MCF 10A (cell line): Measurements from ENCODE around the gene OTUD1. TPM values are rescaled to one million over a fixed set of nuclear protein-coding genes. Genes with fewer than 3 reads are reported as not detected.

ENCODE experiments used
- BruUV-seq: library from RNA; stranded (reverse); fragments of 400-500 nt; replicated peaks from 2 replicates; lab custom pipeline; 2021; lab: Mats Ljungman, UMichigan
- CTCF ChIA-PET: fragments of 300-600 bp; sonication (Branson Sonifier 250); formaldehyde crosslinking; extraction: SDS; loops from one replicate; lab custom pipeline; 2021; ENCODE audit warnings: antibody characterized with exemption, inconsistent platforms; lab: Yijun Ruan, JAX
- POLR2A ChIA-PET: fragments of 300-600, 350-650 bp; sonication (Branson Sonifier 250); formaldehyde crosslinking; extraction: SDS; loops from one replicate; lab custom pipeline; 2020; ENCODE audit warnings: antibody characterized with exemption, inconsistent platforms; lab: Yijun Ruan, JAX
- DNase-seq: peaks from one replicate; pipeline ENCODE4 v3.0.0-alpha.2; 2018; ENCODE audit not compliant: unreplicated experiment
- H3K27ac Mint-ChIP-seq: one replicate; pipeline ENCODE4 v1.8.0; 2022; ENCODE audit warnings: mild to moderate bottlenecking, low read depth, mixed read lengths; ENCODE audit not compliant: unreplicated experiment
- H3K27me3 Mint-ChIP-seq: one replicate; pipeline ENCODE4 v1.8.0; 2022; ENCODE audit warnings: mixed read lengths; ENCODE audit not compliant: insufficient read depth, unreplicated experiment
- H3K36me3 Mint-ChIP-seq: one replicate; pipeline ENCODE4 v1.8.0; 2022; ENCODE audit warnings: mild to moderate bottlenecking, moderate library complexity, mixed read lengths; ENCODE audit not compliant: insufficient read depth, unreplicated experiment
- H3K4me1 Mint-ChIP-seq: one replicate; pipeline ENCODE4 v1.8.0; 2022; ENCODE audit warnings: mixed read lengths; ENCODE audit not compliant: insufficient read depth, unreplicated experiment
- H3K4me3 Mint-ChIP-seq: one replicate; pipeline ENCODE4 v1.8.0; 2022; ENCODE audit warnings: mild to moderate bottlenecking, moderate library complexity, mixed read lengths; ENCODE audit not compliant: unreplicated experiment
- H3K9me3 Mint-ChIP-seq: one replicate; pipeline ENCODE4 v1.8.0; 2022; ENCODE audit warnings: mixed read lengths; ENCODE audit not compliant: unreplicated experiment
- intact Hi-C: fragments of 100-400 bp; cut with micrococcal nuclease; formaldehyde crosslinking; loops from 2 replicates; pipeline ENCODE4 v1.14.1; 2022
- total RNA-seq: library from RNA; stranded (reverse); gene quantifications from 2 replicates; pipeline ENCODE4 v1.2.3, GENCODE V29; 2022
- TF ChIP-seq, protein P1 (sequence below): fragments of 200-600 bp; IDR thresholded peaks from one replicate; pipeline ENCODE4 v1.8.0; 2022; ENCODE audit warnings: antibody characterized with exemption, mild to moderate bottlenecking; ENCODE audit not compliant: unreplicated experiment

Gene OTUD1
- total RNA-seq, 1 experiment from 2014 or later = 14.9 TPM

DNA sequence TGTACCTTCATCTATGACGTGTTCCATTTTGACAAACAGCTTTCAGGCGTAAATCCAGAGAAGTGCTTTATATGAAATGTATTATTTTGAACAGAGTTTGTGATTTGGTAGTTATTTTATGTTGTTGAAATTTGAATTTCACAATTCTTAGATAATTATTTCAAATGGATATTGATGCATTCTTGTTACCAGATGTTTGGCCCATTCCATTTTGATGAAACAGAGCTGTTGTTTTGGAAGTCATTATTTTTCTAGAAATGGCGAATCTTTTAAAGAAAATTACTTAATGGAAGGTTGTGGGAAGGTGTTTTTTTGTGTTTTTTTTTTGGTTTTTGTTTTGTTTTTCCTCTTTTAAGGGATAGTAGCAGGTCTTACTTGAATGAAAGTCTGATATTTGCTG is 2.4 kb downstream of the OTUD1 start:
- POLR2A ChIA-PET = interaction anchor here (0.7 to 5.5 kb wide), 17 partner anchors 9 to 1025 kb away, joined by 3 to 34 read pairs (median 4); no protein-coding TSS in a partner anchor

DNA sequence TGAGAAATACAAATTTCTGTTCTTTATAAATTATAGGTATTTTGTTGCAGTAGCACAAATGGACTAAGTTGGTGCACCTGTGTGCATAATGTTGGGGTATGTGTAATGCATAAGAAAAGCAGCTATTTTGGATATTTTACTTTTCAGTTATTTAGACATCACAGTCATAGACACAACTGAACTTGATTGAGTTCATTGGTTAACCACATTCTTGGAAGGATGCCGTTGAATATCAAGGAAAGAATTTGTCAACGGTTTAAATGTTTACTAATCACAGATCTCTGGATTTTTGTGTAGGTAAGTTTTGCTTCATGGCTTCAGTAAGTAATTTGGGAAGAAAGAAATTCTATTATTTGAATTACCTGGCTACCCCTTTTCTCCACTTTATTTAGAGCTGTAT is 4.1 kb downstream of the OTUD1 start:
- peak; percentile 36 for DNase-seq
- Mint-ChIP-seq H3K36me3 (peaks cover 9% of the 10 kb centered on the region), H3K4me1 (peaks cover 25% of the 10 kb centered on the region), H3K4me3 (peak overlapping the region; percentile 83), H3K9me3 (no peaks in the 10 kb centered on the region), H3K27me3 (no peaks in the 10 kb centered on the region), H3K27ac (no peak overlapping the region)
- POLR2A ChIA-PET = interaction anchor here (0.8 to 5.5 kb wide), 12 partner anchors 10 to 1021 kb away, joined by 3 to 34 read pairs (median 4); no protein-coding TSS in a partner anchor
- BruUV-seq = no TSS peak
- CTCF ChIA-PET = interaction anchor here (0.6 to 2.9 kb wide), 12 partner anchors 10 to 1718 kb away, joined by 3 to 9 read pairs (median 3); no protein-coding TSS in a partner anchor
- TF ChIP-seq, protein P1, sequence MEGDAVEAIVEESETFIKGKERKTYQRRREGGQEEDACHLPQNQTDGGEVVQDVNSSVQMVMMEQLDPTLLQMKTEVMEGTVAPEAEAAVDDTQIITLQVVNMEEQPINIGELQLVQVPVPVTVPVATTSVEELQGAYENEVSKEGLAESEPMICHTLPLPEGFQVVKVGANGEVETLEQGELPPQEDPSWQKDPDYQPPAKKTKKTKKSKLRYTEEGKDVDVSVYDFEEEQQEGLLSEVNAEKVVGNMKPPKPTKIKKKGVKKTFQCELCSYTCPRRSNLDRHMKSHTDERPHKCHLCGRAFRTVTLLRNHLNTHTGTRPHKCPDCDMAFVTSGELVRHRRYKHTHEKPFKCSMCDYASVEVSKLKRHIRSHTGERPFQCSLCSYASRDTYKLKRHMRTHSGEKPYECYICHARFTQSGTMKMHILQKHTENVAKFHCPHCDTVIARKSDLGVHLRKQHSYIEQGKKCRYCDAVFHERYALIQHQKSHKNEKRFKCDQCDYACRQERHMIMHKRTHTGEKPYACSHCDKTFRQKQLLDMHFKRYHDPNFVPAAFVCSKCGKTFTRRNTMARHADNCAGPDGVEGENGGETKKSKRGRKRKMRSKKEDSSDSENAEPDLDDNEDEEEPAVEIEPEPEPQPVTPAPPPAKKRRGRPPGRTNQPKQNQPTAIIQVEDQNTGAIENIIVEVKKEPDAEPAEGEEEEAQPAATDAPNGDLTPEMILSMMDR = no peak
- intact Hi-C loops = no loop called here

More for the DNA sequence above, 2.4 kb downstream of the OTUD1 start:
- intact Hi-C loops = loop anchor here (1.0 to 2.0 kb wide), 2 partner anchors 84 to 126 kb away; no protein-coding TSS in a partner anchor
- Mint-ChIP-seq H3K36me3 (peaks cover 9% of the 10 kb centered on the region), H3K27ac (peak overlapping the region; percentile 83), H3K4me1 (peaks cover 20% of the 10 kb centered on the region), H3K27me3 (no peaks in the 10 kb centered on the region), H3K4me3 (peak overlapping the region; percentile 83), H3K9me3 (no peaks in the 10 kb centered on the region)
- DNase-seq = no peak
- no TSS peak for BruUV-seq
- CTCF ChIA-PET = interaction anchor here (0.6 to 2.9 kb wide), 10 partner anchors 35 to 283 kb away, joined by 3 to 9 read pairs (median 3); no protein-coding TSS in a partner anchor
- TF ChIP-seq, protein P1 = no peak

DNA sequence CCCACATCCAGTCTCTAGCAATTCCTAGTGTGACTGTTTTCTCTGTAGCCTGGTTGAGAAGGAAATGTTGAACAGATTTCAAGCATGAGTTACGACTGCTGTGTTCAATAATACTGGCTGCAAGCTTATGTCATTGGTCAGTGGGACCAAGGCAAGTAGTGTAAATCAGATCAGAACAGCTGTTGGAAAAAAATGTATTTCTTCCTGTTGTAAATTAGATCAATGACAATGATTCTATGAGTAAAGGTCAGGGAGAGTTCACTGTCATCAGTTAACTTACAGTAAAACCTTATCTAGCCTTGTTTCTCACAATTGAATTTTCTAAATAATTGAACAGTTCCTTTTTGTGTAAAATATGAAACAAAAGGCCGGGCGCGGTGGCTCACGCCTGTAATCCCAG is 6.7 kb downstream of the OTUD1 start:
- TF ChIP-seq, protein P1 = no peak
- POLR2A ChIA-PET = no interaction called here

DNA sequence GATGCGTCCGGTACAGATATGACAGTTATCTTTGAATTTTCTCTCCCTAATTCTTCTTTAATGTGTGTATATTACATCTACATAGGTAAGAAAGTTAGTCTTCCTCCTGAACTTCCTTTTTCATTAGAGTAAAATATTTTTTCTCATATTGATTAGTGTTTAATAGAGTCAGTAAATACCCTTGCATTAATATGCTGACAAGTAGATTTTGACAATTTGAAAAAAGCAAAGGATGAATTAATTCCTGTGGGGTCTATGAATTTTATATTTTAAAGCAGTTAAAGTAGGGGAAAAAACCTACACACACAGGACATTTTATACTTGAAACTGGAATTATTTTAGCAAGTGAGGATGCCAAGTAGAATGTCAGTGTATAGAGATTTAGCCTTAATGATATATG is 9.4 kb downstream of the OTUD1 start:
- Mint-ChIP-seq H3K4me1 (peaks cover 17% of the 10 kb centered on the region), H3K27ac (no peak overlapping the region), H3K4me3 (no peak overlapping the region), H3K27me3 (no peaks in the 10 kb centered on the region), H3K36me3 (peaks cover 9% of the 10 kb centered on the region), H3K9me3 (no peaks in the 10 kb centered on the region)
- no TSS peak for BruUV-seq
- no peak for DNase-seq
- intact Hi-C loops = no loop called here
- POLR2A ChIA-PET = interaction anchor here (0.7 kb wide), 1 partner anchor 97 kb away, joined by 3 read pairs; no protein-coding TSS in a partner anchor
- TF ChIP-seq, protein P1 = no peak
- CTCF ChIA-PET = interaction anchor here (0.6 to 1.3 kb wide), 2 partner anchors 136 to 1070 kb away, joined by 3 to 4 read pairs; no protein-coding TSS in a partner anchor

More for the DNA sequence above, 6.7 kb downstream of the OTUD1 start:
- BruUV-seq = no TSS peak
- no peak for DNase-seq
- peaks cover 34% of the 10 kb centered on the region for H3K4me1 Mint-ChIP-seq
- CTCF ChIA-PET = interaction anchor here (1.1 kb wide), 2 partner anchors 79 to 83 kb away, joined by 3 to 4 read pairs; no protein-coding TSS in a partner anchor
- intact Hi-C loops = no loop called here
- H3K27me3 Mint-ChIP-seq = no peaks in the 10 kb centered on the region
- H3K36me3 Mint-ChIP-seq = peaks cover 9% of the 10 kb centered on the region
- H3K4me3 Mint-ChIP-seq = no peak overlapping the region
- H3K27ac Mint-ChIP-seq = no peak overlapping the region
- no peaks in the 10 kb centered on the region for H3K9me3 Mint-ChIP-seq
